ENCODE results near the gene MAGEC2. TPM values are rescaled to one million over a fixed set of nuclear protein-coding genes. Genes with fewer than 3 reads are reported as not detected.

MAGEC2 gene
- total RNA-seq, 3 donors from 2014 or later = not detected

GRCh38 chrX:142184756-142185602 lies 20.1 kb downstream of the MAGEC2 start:
- TF ChIP-seq CTCF (IDR thresholded peaks at IDR 0.05) = no peak
- intact Hi-C loops (cut with DNase I, micrococcal nuclease) = no loop called here
- no peak for ATAC-seq

DNA sequence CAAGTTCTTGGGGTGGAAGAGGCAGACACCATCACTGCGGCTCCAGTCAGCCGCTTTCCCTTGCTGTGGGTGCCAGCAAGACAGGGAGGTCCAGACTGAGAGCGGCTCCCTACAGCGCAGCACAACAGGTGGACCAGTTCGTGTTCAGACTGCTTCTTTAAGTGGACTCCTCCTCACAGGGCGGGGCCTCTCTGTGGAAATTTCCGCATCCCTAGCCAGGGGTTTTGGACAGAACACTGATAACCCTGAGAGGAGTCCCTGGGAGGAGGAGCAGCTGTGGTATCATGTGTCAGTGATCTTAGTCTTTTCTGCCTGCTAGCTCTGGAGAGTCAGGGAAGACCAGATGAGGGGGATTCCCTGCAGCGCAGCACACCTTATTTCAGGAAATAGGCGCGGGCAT lies 48.5 kb downstream of the MAGEC2 start:
- intact Hi-C loops (cut with DNase I, micrococcal nuclease) = no loop called here
- TF ChIP-seq CTCF (IDR thresholded peaks at IDR 0.05) = no peak
- no peaks in the 10 kb centered on the region for H3K36me3 ChIP-seq (ENCODE audit: low read depth)
- no peak overlapping the region for H3K4me3 ChIP-seq
- H3K4me1 ChIP-seq (ENCODE audit: low read depth) = no peaks in the 10 kb centered on the region
- no peaks in the 10 kb centered on the region for H3K9me3 ChIP-seq
- no peak for ATAC-seq
- no peak for DNase-seq

More at GRCh38 chrX:142184756-142185602, 20.1 kb downstream of the MAGEC2 start:
- no peaks in the 10 kb centered on the region for H3K9me3 ChIP-seq
- H3K36me3 ChIP-seq (ENCODE audit: low read depth) = no peaks in the 10 kb centered on the region
- H3K4me3 ChIP-seq = no peak overlapping the region
- DNase-seq = no peak
- H3K4me1 ChIP-seq (ENCODE audit: low read depth) = no peaks in the 10 kb centered on the region

Measured in mucosa of descending colon (tissue), 3 donors.